RWPE1 (cell line): ENCODE measurements around the gene USP36.
A peak's percentile ranks its signal among the peaks of the same experiment; 100 is the strongest.

Experiments
- CTCF ChIA-PET: fragments of 350-600 bp; sonication (Branson Sonifier 250); formaldehyde crosslinking; extraction: SDS; loops from one replicate; lab custom pipeline; 2021; lab: Yijun Ruan, JAX
- POLR2A ChIA-PET: fragments of 400-600 bp; formaldehyde crosslinking; extraction: SDS; loops from one replicate; lab custom pipeline; 2020; ENCODE audit warnings: antibody characterized with exemption; ENCODE audit not compliant: low non-redundant PET; lab: Yijun Ruan, JAX
- DNase-seq: peaks from one replicate; pipeline ENCODE4 v3.0.0; 2012; ENCODE audit warnings: low spot score
- H3K27ac ChIP-seq: fragments of 450-650 bp; 2 replicates; pipeline ENCODE4 v1.5.1; 2017
- TF ChIP-seq, protein P1 (sequence below): fragments of 450-650 bp; conservative IDR thresholded peaks from 2 replicates; pipeline ENCODE4 v1.5.1; 2017; ENCODE audit warnings: low read depth, mild to moderate bottlenecking

USP36 gene

DNA sequence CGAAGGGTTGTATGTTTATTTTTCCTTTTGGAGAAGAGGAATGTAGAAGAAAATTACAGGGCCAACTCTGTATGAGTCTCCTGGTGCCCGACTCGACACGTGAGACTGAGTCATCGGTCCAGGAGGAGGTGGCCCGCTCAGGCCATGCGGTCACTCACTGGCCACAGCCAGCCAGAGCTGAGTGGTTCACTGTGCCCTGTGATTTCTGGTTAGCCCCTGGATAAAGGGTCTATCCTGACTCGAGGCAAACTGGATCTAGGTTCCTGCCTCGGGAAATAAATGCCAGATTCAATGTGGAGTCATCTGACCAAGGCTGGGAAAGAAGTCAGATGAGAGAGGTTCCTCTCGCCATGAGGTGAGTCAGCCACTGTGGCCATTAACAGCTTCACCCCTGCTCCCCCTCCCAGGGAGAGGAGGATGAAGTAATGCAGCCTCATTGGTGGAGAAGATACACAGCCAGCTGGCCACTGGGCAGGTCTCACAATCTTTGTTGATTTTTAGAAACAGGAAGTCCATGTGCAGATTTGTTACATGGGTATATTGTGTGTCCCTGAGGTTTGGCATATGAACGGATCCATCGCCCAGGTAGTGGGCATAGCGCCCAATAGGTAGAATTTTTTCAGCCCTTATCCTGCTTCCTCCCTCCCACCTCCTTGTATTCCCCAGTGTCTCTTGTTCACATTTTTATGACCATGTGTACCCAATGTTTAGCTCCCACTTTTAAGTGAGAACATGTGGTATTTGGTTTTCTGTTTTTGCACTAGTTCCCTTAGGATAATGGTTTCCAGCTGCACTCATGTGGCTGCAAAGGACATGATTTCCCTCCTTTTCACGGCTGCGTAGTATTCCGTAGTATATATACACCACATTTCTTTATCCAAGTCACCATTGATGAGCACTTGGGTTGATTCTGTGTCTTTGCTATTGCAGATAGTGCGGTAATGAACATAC lies 21.7 kb upstream of the USP36 start:
- DNase-seq, result peak; percentile 79
- CTCF ChIA-PET, result interaction anchor here (0.6 to 1.2 kb wide), 3 partner anchors 109 to 700 kb away, joined by 3 to 4 read pairs (median 3); no protein-coding TSS in a partner anchor
- TF ChIP-seq, protein P1, sequence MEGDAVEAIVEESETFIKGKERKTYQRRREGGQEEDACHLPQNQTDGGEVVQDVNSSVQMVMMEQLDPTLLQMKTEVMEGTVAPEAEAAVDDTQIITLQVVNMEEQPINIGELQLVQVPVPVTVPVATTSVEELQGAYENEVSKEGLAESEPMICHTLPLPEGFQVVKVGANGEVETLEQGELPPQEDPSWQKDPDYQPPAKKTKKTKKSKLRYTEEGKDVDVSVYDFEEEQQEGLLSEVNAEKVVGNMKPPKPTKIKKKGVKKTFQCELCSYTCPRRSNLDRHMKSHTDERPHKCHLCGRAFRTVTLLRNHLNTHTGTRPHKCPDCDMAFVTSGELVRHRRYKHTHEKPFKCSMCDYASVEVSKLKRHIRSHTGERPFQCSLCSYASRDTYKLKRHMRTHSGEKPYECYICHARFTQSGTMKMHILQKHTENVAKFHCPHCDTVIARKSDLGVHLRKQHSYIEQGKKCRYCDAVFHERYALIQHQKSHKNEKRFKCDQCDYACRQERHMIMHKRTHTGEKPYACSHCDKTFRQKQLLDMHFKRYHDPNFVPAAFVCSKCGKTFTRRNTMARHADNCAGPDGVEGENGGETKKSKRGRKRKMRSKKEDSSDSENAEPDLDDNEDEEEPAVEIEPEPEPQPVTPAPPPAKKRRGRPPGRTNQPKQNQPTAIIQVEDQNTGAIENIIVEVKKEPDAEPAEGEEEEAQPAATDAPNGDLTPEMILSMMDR, result no peak
- POLR2A ChIA-PET, result interaction anchor here (0.6 kb wide), 2 partner anchors 61 to 368 kb away, joined by 3 read pairs; no protein-coding TSS in a partner anchor
- peak overlapping the region; percentile 89 for H3K27ac ChIP-seq

DNA sequence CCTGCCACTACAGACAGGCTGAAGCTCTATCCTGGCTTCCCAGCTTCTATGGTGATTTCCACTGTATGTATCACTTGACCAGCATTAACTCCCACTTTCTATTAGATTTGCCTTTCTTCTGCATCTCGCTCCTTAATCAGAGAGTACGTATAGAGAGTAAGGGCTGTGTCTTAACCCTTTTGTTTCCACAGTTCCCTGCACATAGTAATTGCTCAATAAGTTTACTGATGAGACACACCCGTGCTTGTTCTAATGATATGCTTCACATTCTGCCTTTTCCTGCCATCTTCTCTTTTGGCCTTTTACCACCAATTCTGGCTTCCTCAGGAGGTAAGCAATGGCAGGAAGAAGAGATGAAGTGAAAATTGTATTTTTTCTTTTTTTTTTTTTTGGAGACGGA lies 20.6 kb upstream of the USP36 start:
- peak overlapping the region; percentile 89 for H3K27ac ChIP-seq
- TF ChIP-seq, protein P1, result no peak
- CTCF ChIA-PET, result no interaction called here
- DNase-seq, result no peak
- POLR2A ChIA-PET, result no interaction called here

DNA sequence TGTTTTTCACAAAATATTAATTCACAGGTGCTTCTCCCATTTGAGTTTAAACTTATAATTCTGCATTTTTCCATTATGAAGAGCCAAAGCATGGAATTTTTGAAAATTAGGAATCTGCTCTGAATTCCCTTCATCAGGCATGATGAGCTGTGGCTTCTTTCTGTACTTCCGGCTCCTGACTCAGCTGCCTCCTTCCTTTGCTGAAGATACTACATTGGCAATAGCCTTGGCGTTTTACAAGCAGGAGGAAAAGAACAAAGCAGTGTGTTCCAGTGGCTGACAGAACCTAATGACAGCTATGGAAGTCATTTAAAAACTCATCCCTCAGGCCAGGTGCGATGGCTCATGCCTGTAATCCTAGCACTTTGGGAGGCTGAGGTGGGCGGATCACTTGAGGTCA lies 18.4 kb upstream of the USP36 start:
- DNase-seq, result no peak
- TF ChIP-seq, protein P1, result no peak
- ChIA-PET CTCF (no interaction called here), POLR2A (no interaction called here)
- H3K27ac ChIP-seq, result peak overlapping the region; percentile 89

DNA sequence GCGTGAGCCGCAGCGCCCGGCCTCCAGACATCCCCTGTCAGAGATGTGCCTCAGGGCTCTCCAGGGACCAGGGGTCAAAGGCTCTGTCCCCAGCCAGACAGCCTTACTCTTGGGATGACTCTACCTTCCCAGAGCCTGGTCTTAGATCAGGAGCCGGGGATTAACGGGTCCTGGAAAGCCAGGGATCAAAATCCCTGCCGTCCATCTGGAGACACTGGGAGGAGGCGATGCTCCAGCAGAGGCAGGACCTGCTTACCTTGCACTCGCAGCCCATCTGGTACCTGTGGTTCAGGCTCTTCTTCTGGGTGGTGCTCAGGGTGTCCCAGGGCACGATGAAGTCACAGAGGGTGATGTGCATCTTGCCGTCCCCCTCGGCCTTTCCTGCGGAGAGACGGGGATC lies 16.7 kb upstream of the USP36 start:
- peak overlapping the region; percentile 18 for H3K27ac ChIP-seq
- ChIA-PET POLR2A (no interaction called here), CTCF (no interaction called here)
- DNase-seq, result no peak
- TF ChIP-seq, protein P1, result no peak

DNA sequence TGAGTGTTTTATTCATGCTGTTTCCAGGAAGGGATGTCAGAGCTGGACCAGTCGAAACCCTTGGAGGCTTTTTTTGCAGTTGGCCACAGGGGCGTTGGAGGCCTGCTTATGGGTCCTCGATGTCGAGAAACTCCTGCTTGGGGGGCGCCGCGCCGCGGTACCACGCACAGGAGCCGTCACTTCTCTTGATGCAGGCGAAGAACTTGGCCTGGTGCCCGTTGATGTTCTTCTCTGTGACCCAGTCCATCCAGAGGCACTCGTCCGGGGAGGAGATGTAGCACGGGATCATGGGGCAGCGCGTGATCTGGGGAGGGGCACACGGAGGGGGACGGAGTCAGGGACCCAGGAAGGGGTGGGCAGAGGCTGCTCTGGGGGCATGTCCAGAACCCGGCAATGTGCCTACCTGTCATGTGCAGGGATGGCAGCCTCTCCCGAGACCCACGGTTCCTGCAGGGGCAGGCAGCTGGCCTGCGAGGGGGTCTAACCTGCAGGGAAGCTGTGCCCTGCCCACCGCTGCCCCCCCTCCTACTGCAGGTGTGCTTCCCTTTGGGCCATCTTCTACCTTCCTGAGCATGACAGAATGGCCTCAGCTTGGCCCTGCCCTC lies 15.0 kb upstream of the USP36 start:
- CTCF ChIA-PET, result no interaction called here
- DNase-seq, result no peak
- TF ChIP-seq, protein P1, result no peak
- H3K27ac ChIP-seq, result peak overlapping the region; percentile 8; the same call in 1 of the 2 replicates
- POLR2A ChIA-PET, result no interaction called here

DNA sequence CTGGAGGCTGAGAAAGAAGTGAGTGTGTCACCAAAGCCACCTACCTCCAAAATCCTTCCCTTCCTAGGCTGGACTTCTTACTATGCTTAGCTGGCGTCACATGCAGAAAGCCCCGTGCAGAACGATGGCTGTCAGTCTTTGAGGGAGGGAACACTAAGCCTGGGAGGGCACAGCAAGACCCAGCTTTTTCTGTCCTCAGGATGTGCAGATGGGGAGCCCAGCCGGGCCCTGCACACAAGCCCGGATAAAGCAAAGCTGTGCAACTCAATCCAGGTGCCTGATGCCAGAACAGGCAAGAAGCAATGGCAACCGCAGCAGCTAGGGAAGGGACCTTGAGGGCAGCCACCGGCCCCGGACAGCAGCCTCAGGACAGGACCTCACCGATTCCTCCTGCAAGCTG lies 13.9 kb upstream of the USP36 start:
- POLR2A ChIA-PET, result no interaction called here
- H3K27ac ChIP-seq, result peak overlapping the region; percentile 30
- CTCF ChIA-PET, result no interaction called here
- TF ChIP-seq, protein P1, result no peak
- no peak for DNase-seq
